ENCODE measurements around the gene TUBB4B. TPM values are rescaled to one million over a fixed set of nuclear protein-coding genes. Genes with fewer than 3 reads are reported as not detected.

Gene TUBB4B
- total and polyA plus RNA-seq, 2 of the 4 experiments (the other 2 are of a cell fraction): 237 to 529 TPM

DNA sequence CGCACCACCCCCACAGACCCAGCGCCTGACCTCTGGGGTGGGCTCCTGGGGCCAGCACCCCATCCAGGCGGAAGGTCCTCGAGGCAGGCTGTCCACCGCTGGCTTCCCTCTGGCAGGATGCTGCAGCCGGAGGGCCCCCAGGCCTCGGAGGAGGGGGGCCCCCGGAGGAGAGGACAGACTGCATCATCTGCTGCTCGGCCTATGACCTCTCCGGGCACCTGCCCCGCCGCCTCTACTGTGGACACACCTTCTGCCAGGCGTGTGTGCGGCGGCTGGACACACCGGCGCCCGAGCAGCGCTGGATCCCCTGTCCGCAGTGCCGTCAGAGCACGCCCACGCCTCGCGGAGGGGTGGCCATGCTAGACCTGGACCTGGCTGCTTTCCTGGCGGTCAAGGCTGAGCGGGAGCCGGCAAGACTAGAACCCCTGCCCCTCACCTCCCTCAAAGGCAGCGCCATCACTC lies 12.6 kb upstream of the TUBB4B start:
- CTCF ChIA-PET: no interaction called here
- H3K27ac ChIP-seq (ENCODE audit: insufficient read depth, low read length): no peak overlapping the region
- dilution Hi-C loops (cut with HindIII; ENCODE audit: low sequenced_read_pairs, unreplicated experiment): no loop called here
- H4K8ac ChIP-seq (ENCODE audit: low read depth in 2 of 2, low read length in 2 of 2): no peak overlapping the region
- H3K36me3 ChIP-seq (ENCODE audit: control insufficient read depth, insufficient read depth, low read length): no peaks in the 10 kb centered on the region
- no peak for ATAC-seq (ENCODE audit: low read depth)
- no peak overlapping the region for H3K4ac ChIP-seq (ENCODE audit: low read depth, low read length)
- no peak overlapping the region for H2AFZ ChIP-seq (replicated peaks; ENCODE audit: low read length, poor library complexity)
- H2BK20ac ChIP-seq (ENCODE audit: low read depth, low read length): no peak overlapping the region
- no peak for DNase-seq
- no peak overlapping the region for H3K56ac ChIP-seq (ENCODE audit: extremely low read depth, insufficient read depth, low read length)
- no peaks in the 10 kb centered on the region for H3K79me1 ChIP-seq (ENCODE audit: low read depth in 1 of 2, low read length in 2 of 2)
- POLR2A ChIA-PET (ENCODE audit: unreplicated experiment): no interaction called here
- 74% methylated on average over 12 of the region's 29 CpGs; no CpG with 5 or more reads in 1 of the 2 experiments for WGBS, 2 experiments (ENCODE audit: extremely low coverage in 2 of 2, insufficient read length in 1 of 2)
- H2BK120ac ChIP-seq (ENCODE audit: low read depth, low read length): no peak overlapping the region
- H4K91ac ChIP-seq (ENCODE audit: insufficient read depth, low read depth, low read length): no peak overlapping the region
- no peak overlapping the region for H3K9ac ChIP-seq (ENCODE audit: low read depth, low read length)
- H3K4me1 ChIP-seq (ENCODE audit: control insufficient read depth, insufficient read depth, low read length): peaks cover 5% of the 10 kb centered on the region; the same call in 1 of the 2 replicates
- H4K20me1 ChIP-seq (ENCODE audit: insufficient read depth, low read length): no peaks in the 10 kb centered on the region
- in situ Hi-C loops (cut with MboI; ENCODE audit: low sequenced_read_pairs): loop anchor here (5.0 kb wide), 1 partner anchor 106 kb away; no protein-coding TSS in a partner anchor
- no peak overlapping the region for H3K23ac ChIP-seq (ENCODE audit: low read depth, low read length)
- H2AK9ac ChIP-seq (replicated peaks; ENCODE audit: low read depth, low read length, poor library complexity): no peak overlapping the region
- no peak overlapping the region for H2AK5ac ChIP-seq (ENCODE audit: low read depth, low read length)
- no peak overlapping the region for H2BK15ac ChIP-seq (ENCODE audit: low read depth, low read length)
- no peaks in the 10 kb centered on the region for H3K9me1 ChIP-seq (ENCODE audit: insufficient read depth, low read length)
- peaks cover 1% of the 10 kb centered on the region; the same call in 1 of the 2 replicates for H3K27me3 ChIP-seq (ENCODE audit: control insufficient read depth, insufficient read depth, low read length)
- TF ChIP-seq MXI1 (IDR thresholded peaks at IDR 0.05; ENCODE audit: borderline replicate concordance, low read depth, low read length): no peak
- TF ChIP-seq NFE2L2 (IDR thresholded peaks at IDR 0.05; ENCODE audit: low read depth, low read length): no peak
- TF ChIP-seq RAD21 (IDR thresholded peaks at IDR 0.05; ENCODE audit: low read length): no peak
- no peak for TF ChIP-seq BHLHE40 (IDR thresholded peaks at IDR 0.05; ENCODE audit: low read depth, low read length)
- TF ChIP-seq SMC3 (IDR thresholded peaks at IDR 0.05; ENCODE audit: low read depth, low read length): no peak
- TF ChIP-seq, protein P1, sequence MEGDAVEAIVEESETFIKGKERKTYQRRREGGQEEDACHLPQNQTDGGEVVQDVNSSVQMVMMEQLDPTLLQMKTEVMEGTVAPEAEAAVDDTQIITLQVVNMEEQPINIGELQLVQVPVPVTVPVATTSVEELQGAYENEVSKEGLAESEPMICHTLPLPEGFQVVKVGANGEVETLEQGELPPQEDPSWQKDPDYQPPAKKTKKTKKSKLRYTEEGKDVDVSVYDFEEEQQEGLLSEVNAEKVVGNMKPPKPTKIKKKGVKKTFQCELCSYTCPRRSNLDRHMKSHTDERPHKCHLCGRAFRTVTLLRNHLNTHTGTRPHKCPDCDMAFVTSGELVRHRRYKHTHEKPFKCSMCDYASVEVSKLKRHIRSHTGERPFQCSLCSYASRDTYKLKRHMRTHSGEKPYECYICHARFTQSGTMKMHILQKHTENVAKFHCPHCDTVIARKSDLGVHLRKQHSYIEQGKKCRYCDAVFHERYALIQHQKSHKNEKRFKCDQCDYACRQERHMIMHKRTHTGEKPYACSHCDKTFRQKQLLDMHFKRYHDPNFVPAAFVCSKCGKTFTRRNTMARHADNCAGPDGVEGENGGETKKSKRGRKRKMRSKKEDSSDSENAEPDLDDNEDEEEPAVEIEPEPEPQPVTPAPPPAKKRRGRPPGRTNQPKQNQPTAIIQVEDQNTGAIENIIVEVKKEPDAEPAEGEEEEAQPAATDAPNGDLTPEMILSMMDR (conservative IDR thresholded peaks at IDR 0.05; ENCODE audit: low read depth, low read length): no peak
- TF ChIP-seq MAZ (IDR thresholded peaks at IDR 0.05; ENCODE audit: borderline replicate concordance, low read depth, low read length): no peak
- TF ChIP-seq, protein P2, sequence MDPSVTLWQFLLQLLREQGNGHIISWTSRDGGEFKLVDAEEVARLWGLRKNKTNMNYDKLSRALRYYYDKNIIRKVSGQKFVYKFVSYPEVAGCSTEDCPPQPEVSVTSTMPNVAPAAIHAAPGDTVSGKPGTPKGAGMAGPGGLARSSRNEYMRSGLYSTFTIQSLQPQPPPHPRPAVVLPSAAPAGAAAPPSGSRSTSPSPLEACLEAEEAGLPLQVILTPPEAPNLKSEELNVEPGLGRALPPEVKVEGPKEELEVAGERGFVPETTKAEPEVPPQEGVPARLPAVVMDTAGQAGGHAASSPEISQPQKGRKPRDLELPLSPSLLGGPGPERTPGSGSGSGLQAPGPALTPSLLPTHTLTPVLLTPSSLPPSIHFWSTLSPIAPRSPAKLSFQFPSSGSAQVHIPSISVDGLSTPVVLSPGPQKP (IDR thresholded peaks at IDR 0.05; ENCODE audit: borderline replicate concordance, low read depth, low read length): no peak
- intact Hi-C loops (cut with micrococcal nuclease): no loop called here
- H4K5ac ChIP-seq (ENCODE audit: low read depth, low read length): no peak overlapping the region
- H3K9me3 ChIP-seq (ENCODE audit: control insufficient read depth, insufficient read depth, low read length): no peaks in the 10 kb centered on the region
- H3K14ac ChIP-seq (replicated peaks; ENCODE audit: low read depth, low read length): no peak overlapping the region
- H3K18ac ChIP-seq (ENCODE audit: low read depth, low read length): no peak overlapping the region
- H2BK5ac ChIP-seq (ENCODE audit: low read depth, low read length, poor library complexity, severe bottlenecking): no peak overlapping the region
- no peak overlapping the region for H3K4me3 ChIP-seq (ENCODE audit: insufficient read depth, low read depth, low read length)
- H3K4me2 ChIP-seq (ENCODE audit: low read depth, low read length): no peak overlapping the region
- BruUV-seq (replicated peaks): no TSS peak

Data from IMR-90 (cell line).